Measurements from ENCODE around the gene SZT2. TPM values are rescaled to one million over a fixed set of nuclear protein-coding genes. Genes with fewer than 3 reads are reported as not detected.

The SZT2 gene
- total RNA-seq, 1 donor from 2014 or later, result 11.0 TPM

DNA sequence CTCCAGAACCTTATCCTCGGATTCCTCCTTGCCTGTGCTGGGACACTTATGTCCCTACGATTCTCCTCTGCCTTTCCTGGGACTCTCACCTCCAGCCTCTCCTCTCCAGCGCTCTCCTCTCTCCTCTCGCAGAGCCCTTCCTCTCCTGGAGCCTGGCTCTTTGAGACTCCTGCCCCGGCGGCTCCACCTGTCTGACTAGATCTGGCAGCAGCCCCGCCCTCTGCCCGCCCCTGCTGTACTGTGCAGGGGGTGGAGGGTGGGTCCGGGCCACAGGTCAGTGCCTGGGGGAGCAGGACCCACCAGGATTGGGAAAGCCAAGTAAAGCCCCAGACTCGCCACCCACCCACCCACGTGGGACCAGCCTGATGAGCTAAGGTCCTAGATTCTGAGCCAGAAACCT is 23.5 kb upstream of the SZT2 start:
- Histone ChIP-seq H4K20me1 (ENCODE audit: low read depth) (peaks cover 24% of the 10 kb centered on the region), H3K4me2 (peak overlapping the region; percentile 96), H3K36me3 (peaks cover 13% of the 10 kb centered on the region), H3K9me3 (ENCODE audit: low read depth) (no peaks in the 10 kb centered on the region), H3K9ac (no peak overlapping the region), H3F3A (ENCODE audit: low read depth) (peaks cover 39% of the 10 kb centered on the region), H2AFZ (replicated peaks) (no peak overlapping the region), H3K27ac (no peak overlapping the region), H3K4me1 (peaks cover 24% of the 10 kb centered on the region), H3K79me2 (ENCODE audit: low read depth) (peaks cover 15% of the 10 kb centered on the region), H3K4me3 (no peak overlapping the region), H3K27me3 (no peaks in the 10 kb centered on the region)
- Mint-ChIP-seq H3K27ac (no peak overlapping the region), H3K4me3 (peak overlapping the region; percentile 81), H3K9me3 (no peaks in the 10 kb centered on the region), H3K4me1 (peaks cover 30% of the 10 kb centered on the region), H3K36me3 (peaks cover 32% of the 10 kb centered on the region), H3K27me3 (ENCODE audit: insufficient read depth, low read depth) (peaks cover 5% of the 10 kb centered on the region)
- TF ChIP-seq, protein P1, sequence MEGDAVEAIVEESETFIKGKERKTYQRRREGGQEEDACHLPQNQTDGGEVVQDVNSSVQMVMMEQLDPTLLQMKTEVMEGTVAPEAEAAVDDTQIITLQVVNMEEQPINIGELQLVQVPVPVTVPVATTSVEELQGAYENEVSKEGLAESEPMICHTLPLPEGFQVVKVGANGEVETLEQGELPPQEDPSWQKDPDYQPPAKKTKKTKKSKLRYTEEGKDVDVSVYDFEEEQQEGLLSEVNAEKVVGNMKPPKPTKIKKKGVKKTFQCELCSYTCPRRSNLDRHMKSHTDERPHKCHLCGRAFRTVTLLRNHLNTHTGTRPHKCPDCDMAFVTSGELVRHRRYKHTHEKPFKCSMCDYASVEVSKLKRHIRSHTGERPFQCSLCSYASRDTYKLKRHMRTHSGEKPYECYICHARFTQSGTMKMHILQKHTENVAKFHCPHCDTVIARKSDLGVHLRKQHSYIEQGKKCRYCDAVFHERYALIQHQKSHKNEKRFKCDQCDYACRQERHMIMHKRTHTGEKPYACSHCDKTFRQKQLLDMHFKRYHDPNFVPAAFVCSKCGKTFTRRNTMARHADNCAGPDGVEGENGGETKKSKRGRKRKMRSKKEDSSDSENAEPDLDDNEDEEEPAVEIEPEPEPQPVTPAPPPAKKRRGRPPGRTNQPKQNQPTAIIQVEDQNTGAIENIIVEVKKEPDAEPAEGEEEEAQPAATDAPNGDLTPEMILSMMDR (IDR thresholded peaks at IDR 0.05), result no peak
- TF ChIP-seq EZH2phosphoT487 (IDR thresholded peaks at IDR 0.05), result no peak
- no peak for TF ChIP-seq EZH2 (IDR thresholded peaks at IDR 0.05)
- peak; percentile 50 for DNase-seq (ENCODE audit: low spot score)

DNA sequence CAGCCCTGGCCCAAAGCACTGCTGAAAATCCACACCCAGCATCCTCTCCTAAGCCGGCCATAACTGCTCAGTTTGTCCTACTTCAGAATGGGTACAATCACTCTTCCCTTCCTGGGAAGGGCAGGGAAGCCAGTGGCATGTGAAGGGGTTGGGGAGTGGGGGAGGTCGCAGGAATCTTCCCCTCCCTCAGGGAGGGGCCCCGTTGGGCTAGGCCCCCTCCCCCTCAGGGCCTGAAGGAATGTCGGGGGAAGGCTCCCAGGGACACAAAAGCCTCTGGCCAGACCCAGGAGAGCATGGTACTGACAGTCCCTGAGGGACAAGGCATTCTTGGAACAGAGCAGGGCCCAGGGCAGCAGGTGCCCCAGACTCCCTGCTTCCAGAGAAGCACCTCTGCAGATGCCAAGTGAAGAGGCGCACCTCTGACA is 23.1 kb upstream of the SZT2 start:
- Histone ChIP-seq H3K9ac (no peak overlapping the region), H3K36me3 (peaks cover 9% of the 10 kb centered on the region), H4K20me1 (ENCODE audit: low read depth) (peaks cover 20% of the 10 kb centered on the region), H3K27me3 (no peaks in the 10 kb centered on the region), H3K9me3 (ENCODE audit: low read depth) (no peaks in the 10 kb centered on the region), H3K4me1 (peaks cover 22% of the 10 kb centered on the region), H3K4me2 (peak overlapping the region; percentile 96), H2AFZ (replicated peaks) (no peak overlapping the region), H3K27ac (no peak overlapping the region), H3F3A (ENCODE audit: low read depth) (peaks cover 34% of the 10 kb centered on the region), H3K4me3 (peak overlapping the region; percentile 74), H3K79me2 (ENCODE audit: low read depth) (peaks cover 11% of the 10 kb centered on the region)
- peak overlapping the region; percentile 81 for H3K4me3 Mint-ChIP-seq
- no peaks in the 10 kb centered on the region for H3K9me3 Mint-ChIP-seq
- peaks cover 27% of the 10 kb centered on the region for H3K36me3 Mint-ChIP-seq
- H3K4me1 Mint-ChIP-seq, result peaks cover 26% of the 10 kb centered on the region
- DNase-seq (ENCODE audit: low spot score), result peak; percentile 53
- H3K27ac Mint-ChIP-seq, result no peak overlapping the region
- TF ChIP-seq EZH2phosphoT487 (IDR thresholded peaks at IDR 0.05), result no peak
- TF ChIP-seq EZH2 (IDR thresholded peaks at IDR 0.05), result no peak
- TF ChIP-seq, protein P1 (IDR thresholded peaks at IDR 0.05), result no peak
- peaks cover 4% of the 10 kb centered on the region for H3K27me3 Mint-ChIP-seq (ENCODE audit: insufficient read depth, low read depth)

DNA sequence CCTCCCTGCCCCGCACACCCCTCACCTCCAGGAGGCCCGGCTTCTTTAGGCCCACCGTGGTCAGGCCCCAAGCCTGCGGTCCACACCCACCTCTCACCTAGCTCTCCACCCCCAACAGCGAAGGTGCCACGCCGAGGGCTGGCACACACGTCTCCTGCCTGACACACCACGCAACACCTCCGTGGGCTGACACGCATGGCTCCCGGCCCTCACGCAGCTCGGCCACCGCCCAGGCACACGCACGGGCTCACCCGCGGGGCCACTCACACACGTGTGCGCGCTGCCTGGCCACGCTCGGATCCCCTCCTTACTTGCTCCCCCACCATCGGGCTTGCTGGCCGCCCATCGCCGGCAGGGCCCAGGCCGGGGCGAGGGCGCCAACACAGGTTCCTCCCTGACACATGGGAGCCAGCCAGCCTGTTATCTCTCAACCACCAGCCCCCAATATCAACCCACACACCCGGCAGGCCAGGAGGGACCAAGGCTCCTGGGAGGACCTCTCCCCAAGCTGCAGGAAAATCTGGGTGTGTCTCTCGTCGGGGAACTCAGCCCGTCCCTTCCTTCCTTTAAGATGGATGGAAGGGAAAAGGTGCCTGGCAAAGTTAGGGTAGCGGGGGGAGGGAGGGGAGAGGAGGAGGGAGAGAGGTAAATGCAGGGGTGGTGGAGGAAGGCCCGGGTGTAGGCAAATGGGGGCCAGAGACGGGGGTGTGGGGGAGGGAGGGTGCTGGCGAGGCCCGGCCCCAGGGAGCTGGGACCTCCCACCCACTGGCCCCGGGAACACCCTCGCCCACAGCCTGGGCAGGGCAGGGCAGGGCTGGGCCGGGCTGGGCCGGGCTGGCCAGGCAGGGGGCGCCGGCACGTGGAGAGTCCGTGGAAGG is 22.4 kb upstream of the SZT2 start:
- Mint-ChIP-seq H3K36me3 (peaks cover 22% of the 10 kb centered on the region), H3K27me3 (ENCODE audit: insufficient read depth, low read depth) (peaks cover 4% of the 10 kb centered on the region), H3K9me3 (no peaks in the 10 kb centered on the region), H3K4me3 (peak overlapping the region; percentile 81), H3K4me1 (peaks cover 19% of the 10 kb centered on the region), H3K27ac (no peak overlapping the region)
- Histone ChIP-seq H3K9ac (peak overlapping the region; percentile 70), H3K27me3 (no peaks in the 10 kb centered on the region), H3K4me2 (peak overlapping the region; percentile 96), H3K36me3 (peaks cover 2% of the 10 kb centered on the region), H2AFZ (replicated peaks) (peak overlapping the region; percentile 51), H3K79me2 (ENCODE audit: low read depth) (peaks cover 5% of the 10 kb centered on the region), H3K9me3 (ENCODE audit: low read depth) (no peaks in the 10 kb centered on the region), H3K4me1 (peaks cover 22% of the 10 kb centered on the region), H3K4me3 (peak overlapping the region; percentile 74), H3K27ac (no peak overlapping the region), H4K20me1 (ENCODE audit: low read depth) (peaks cover 13% of the 10 kb centered on the region), H3F3A (ENCODE audit: low read depth) (peaks cover 28% of the 10 kb centered on the region)
- TF ChIP-seq EZH2phosphoT487 (IDR thresholded peaks at IDR 0.05), result no peak
- TF ChIP-seq, protein P1 (IDR thresholded peaks at IDR 0.05), result no peak
- TF ChIP-seq EZH2 (IDR thresholded peaks at IDR 0.05), result no peak
- peak; percentile 45 for DNase-seq (ENCODE audit: low spot score)
